Fibroblast of mammary gland (primary cell): ENCODE measurements around the gene INSRR.

ENCODE experiments used
- DNase-seq: peaks from one replicate; pipeline ENCODE4 v3.0.0-alpha.2; 2010; ENCODE audit warnings: low read depth
- H3K4me3 ChIP-seq: 2 replicates; pipeline ENCODE4 v1.5.1; 2011; ENCODE audit warnings: low read depth, mild to moderate bottlenecking, low read length, moderate library complexity; ENCODE audit not compliant: control insufficient read depth
- CTCF ChIP-seq: conservative IDR thresholded peaks from 2 replicates; pipeline ENCODE4 v1.5.1; 2011; ENCODE audit warnings: low read depth, low read length, inconsistent platforms; ENCODE audit not compliant: control insufficient read depth, insufficient read depth

The INSRR gene

GRCh38 chr1:156838972-156839371 lies 19.9 kb downstream of the INSRR start:
- peak; percentile 21 for DNase-seq
- TF ChIP-seq CTCF, result peak; percentile 91
- H3K4me3 ChIP-seq, result no peak overlapping the region

- H3K4me3 ChIP-seq, result no peak overlapping the region
- DNase-seq, result no peak
- no peak for TF ChIP-seq CTCF
Observed at GRCh38 chr1:156836892-156837291, 22.0 kb downstream of the INSRR start.

GRCh38 chr1:156836041-156836654 lies 22.8 kb downstream of the INSRR start:
- no peak for DNase-seq
- H3K4me3 ChIP-seq, result no peak overlapping the region
- TF ChIP-seq CTCF, result no peak

- DNase-seq, result no peak
- no peak for TF ChIP-seq CTCF
- H3K4me3 ChIP-seq, result no peak overlapping the region
Observed at GRCh38 chr1:156834322-156834721, 24.6 kb downstream of the INSRR start.

GRCh38 chr1:156833603-156834002 lies 25.3 kb downstream of the INSRR start:
- DNase-seq, result no peak
- TF ChIP-seq CTCF, result no peak
- no peak overlapping the region for H3K4me3 ChIP-seq

GRCh38 chr1:156832434-156832833 lies 26.5 kb downstream of the INSRR start:
- no peak for DNase-seq

More at GRCh38 chr1:156832434-156832833, 26.5 kb downstream of the INSRR start:
- H3K4me3 ChIP-seq, result no peak overlapping the region
- peak; percentile 10 for TF ChIP-seq CTCF
